ENCODE measurements around the gene CDX1.
"Not testable (repeated sequence)": the region's sequence is repeated elsewhere in the genome, so short reads cannot be mapped to it uniquely, and the experiment has no call there.

CDX1 gene

GRCh38 chr5:150221471-150221870 lies 54.9 kb downstream of the CDX1 start:
- no peaks in the 10 kb centered on the region for H3K36me3 ChIP-seq (ENCODE audit: control insufficient read depth in 2 of 2, insufficient read depth in 2 of 2, low read length in 2 of 2)
- no peak overlapping the region for H3K9ac ChIP-seq (ENCODE audit: low read depth in 1 of 2, low read length in 2 of 2)

GRCh38 chr5:150222906-150223305 lies 56.3 kb downstream of the CDX1 start:
- H3K27ac ChIP-seq (ENCODE audit: low read depth in 2 of 2, low read length in 2 of 2): no peak overlapping the region
- peaks cover 2 to 3% of the 10 kb centered on the region in 2 donors for H3K4me1 ChIP-seq (ENCODE audit: control insufficient read depth in 2 of 2, insufficient read depth in 2 of 2, low read length in 2 of 2)
- no peaks in the 10 kb centered on the region for H3K9me3 ChIP-seq (ENCODE audit: control insufficient read depth in 2 of 2, low read length in 2 of 2)
- H3K36me3 ChIP-seq (ENCODE audit: control insufficient read depth in 2 of 2, insufficient read depth in 2 of 2, low read length in 2 of 2): no peaks in the 10 kb centered on the region
- no peak overlapping the region for H3K9ac ChIP-seq (ENCODE audit: low read depth in 1 of 2, low read length in 2 of 2)
- peaks cover 0 to under 1% of the 10 kb centered on the region in 2 donors for H3K27me3 ChIP-seq (ENCODE audit: control insufficient read depth in 2 of 2, insufficient read depth in 2 of 2, low read length in 2 of 2)
- no peak overlapping the region for H3K4me3 ChIP-seq (ENCODE audit: low read length in 2 of 2)

More at GRCh38 chr5:150221471-150221870, 54.9 kb downstream of the CDX1 start:
- no peak overlapping the region for H3K4me3 ChIP-seq (ENCODE audit: low read length in 2 of 2)
- H3K9me3 ChIP-seq (ENCODE audit: control insufficient read depth in 2 of 2, low read length in 2 of 2): no peaks in the 10 kb centered on the region
- H3K4me1 ChIP-seq (ENCODE audit: control insufficient read depth in 2 of 2, insufficient read depth in 2 of 2, low read length in 2 of 2): peaks cover 17% of the 10 kb centered on the region in 2 donors
- H3K27ac ChIP-seq (ENCODE audit: low read depth in 2 of 2, low read length in 2 of 2): no peak overlapping the region
- H3K27me3 ChIP-seq (ENCODE audit: control insufficient read depth in 2 of 2, insufficient read depth in 2 of 2, low read length in 2 of 2): peaks cover 0 to 5% of the 10 kb centered on the region in 2 donors

GRCh38 chr5:150223474-150223873 lies 56.9 kb downstream of the CDX1 start:
- H3K4me1 ChIP-seq (ENCODE audit: control insufficient read depth in 2 of 2, insufficient read depth in 2 of 2, low read length in 2 of 2): no peaks in the 10 kb centered on the region
- no peak overlapping the region for H3K9ac ChIP-seq (ENCODE audit: low read depth in 1 of 2, low read length in 2 of 2)
- no peak overlapping the region for H3K4me3 ChIP-seq (ENCODE audit: low read length in 2 of 2)
- no peak overlapping the region for H3K27ac ChIP-seq (ENCODE audit: low read depth in 2 of 2, low read length in 2 of 2)
- H3K9me3 ChIP-seq (ENCODE audit: control insufficient read depth in 2 of 2, low read length in 2 of 2): no peaks in the 10 kb centered on the region
- H3K27me3 ChIP-seq (ENCODE audit: control insufficient read depth in 2 of 2, insufficient read depth in 2 of 2, low read length in 2 of 2): no peaks in the 10 kb centered on the region
- H3K36me3 ChIP-seq (ENCODE audit: control insufficient read depth in 2 of 2, insufficient read depth in 2 of 2, low read length in 2 of 2): no peaks in the 10 kb centered on the region

GRCh38 chr5:150224483-150225027 lies 58.0 kb downstream of the CDX1 start:
- no peak overlapping the region for H3K9ac ChIP-seq (ENCODE audit: low read depth in 1 of 2, low read length in 2 of 2)
- no peaks in the 10 kb centered on the region for H3K9me3 ChIP-seq (ENCODE audit: control insufficient read depth in 2 of 2, low read length in 2 of 2)
- no peak overlapping the region for H3K27ac ChIP-seq (ENCODE audit: low read depth in 2 of 2, low read length in 2 of 2)
- no peak overlapping the region for H3K4me3 ChIP-seq (ENCODE audit: low read length in 2 of 2)
- no peaks in the 10 kb centered on the region for H3K36me3 ChIP-seq (ENCODE audit: control insufficient read depth in 2 of 2, insufficient read depth in 2 of 2, low read length in 2 of 2)
- no peaks in the 10 kb centered on the region for H3K4me1 ChIP-seq (ENCODE audit: control insufficient read depth in 2 of 2, insufficient read depth in 2 of 2, low read length in 2 of 2)
- no peaks in the 10 kb centered on the region for H3K27me3 ChIP-seq (ENCODE audit: control insufficient read depth in 2 of 2, insufficient read depth in 2 of 2, low read length in 2 of 2)

- Histone ChIP-seq H3K36me3 (ENCODE audit: control insufficient read depth in 2 of 2, insufficient read depth in 2 of 2, low read length in 2 of 2) (no peaks in the 10 kb centered on the region), H3K9me3 (ENCODE audit: control insufficient read depth in 2 of 2, low read length in 2 of 2) (no peaks in the 10 kb centered on the region), H3K27me3 (ENCODE audit: control insufficient read depth in 2 of 2, insufficient read depth in 2 of 2, low read length in 2 of 2) (no peaks in the 10 kb centered on the region), H3K4me3 (ENCODE audit: low read length in 2 of 2) (no peak overlapping the region), H3K9ac (ENCODE audit: low read depth in 1 of 2, low read length in 2 of 2) (no peak overlapping the region), H3K27ac (ENCODE audit: low read depth in 2 of 2, low read length in 2 of 2) (no peak overlapping the region), H3K4me1 (ENCODE audit: control insufficient read depth in 2 of 2, insufficient read depth in 2 of 2, low read length in 2 of 2) (no peaks in the 10 kb centered on the region)
Observed at GRCh38 chr5:150227036-150227435, 60.5 kb downstream of the CDX1 start.

- Histone ChIP-seq H3K4me1 (ENCODE audit: control insufficient read depth in 2 of 2, insufficient read depth in 2 of 2, low read length in 2 of 2) (no peaks in the 10 kb centered on the region), H3K36me3 (ENCODE audit: control insufficient read depth in 2 of 2, insufficient read depth in 2 of 2, low read length in 2 of 2) (no peaks in the 10 kb centered on the region), H3K27ac (ENCODE audit: low read depth in 2 of 2, low read length in 2 of 2) (no peak overlapping the region), H3K27me3 (ENCODE audit: control insufficient read depth in 2 of 2, insufficient read depth in 2 of 2, low read length in 2 of 2) (no peaks in the 10 kb centered on the region), H3K9me3 (ENCODE audit: control insufficient read depth in 2 of 2, low read length in 2 of 2) (no peaks in the 10 kb centered on the region), H3K9ac (ENCODE audit: low read depth in 1 of 2, low read length in 2 of 2) (no peak overlapping the region), H3K4me3 (ENCODE audit: low read length in 2 of 2) (no peak overlapping the region)
Observed at GRCh38 chr5:150227606-150228273, 61.2 kb downstream of the CDX1 start.

- no peaks in the 10 kb centered on the region for H3K36me3 ChIP-seq (ENCODE audit: control insufficient read depth in 2 of 2, insufficient read depth in 2 of 2, low read length in 2 of 2)
- H3K4me1 ChIP-seq (ENCODE audit: control insufficient read depth in 2 of 2, insufficient read depth in 2 of 2, low read length in 2 of 2): no peaks in the 10 kb centered on the region
- no peak overlapping the region for H3K9ac ChIP-seq (ENCODE audit: low read depth in 1 of 2, low read length in 2 of 2)
Observed at GRCh38 chr5:150229571-150229970, 63.0 kb downstream of the CDX1 start.

GRCh38 chr5:150230842-150231241 lies 64.3 kb downstream of the CDX1 start:
- Histone ChIP-seq H3K9ac (ENCODE audit: low read depth in 1 of 2, low read length in 2 of 2) (no peak overlapping the region), H3K4me1 (ENCODE audit: control insufficient read depth in 2 of 2, insufficient read depth in 2 of 2, low read length in 2 of 2) (no peaks in the 10 kb centered on the region), H3K27ac (ENCODE audit: low read depth in 2 of 2, low read length in 2 of 2) (no peak overlapping the region), H3K27me3 (ENCODE audit: control insufficient read depth in 2 of 2, insufficient read depth in 2 of 2, low read length in 2 of 2) (no peaks in the 10 kb centered on the region), H3K4me3 (ENCODE audit: low read length in 2 of 2) (no peak overlapping the region), H3K36me3 (ENCODE audit: control insufficient read depth in 2 of 2, insufficient read depth in 2 of 2, low read length in 2 of 2) (no peaks in the 10 kb centered on the region), H3K9me3 (ENCODE audit: control insufficient read depth in 2 of 2, low read length in 2 of 2) (no peaks in the 10 kb centered on the region)

More at GRCh38 chr5:150229571-150229970, 63.0 kb downstream of the CDX1 start:
- H3K9me3 ChIP-seq (ENCODE audit: control insufficient read depth in 2 of 2, low read length in 2 of 2): no peaks in the 10 kb centered on the region
- no peaks in the 10 kb centered on the region for H3K27me3 ChIP-seq (ENCODE audit: control insufficient read depth in 2 of 2, insufficient read depth in 2 of 2, low read length in 2 of 2)
- no peak overlapping the region for H3K27ac ChIP-seq (ENCODE audit: low read depth in 2 of 2, low read length in 2 of 2)
- no peak overlapping the region for H3K4me3 ChIP-seq (ENCODE audit: low read length in 2 of 2)

GRCh38 chr5:150233706-150234105 lies 67.1 kb downstream of the CDX1 start:
- H3K27ac ChIP-seq (ENCODE audit: low read depth in 2 of 2, low read length in 2 of 2); H3K27me3 ChIP-seq (ENCODE audit: control insufficient read depth in 2 of 2, insufficient read depth in 2 of 2, low read length in 2 of 2); H3K36me3 ChIP-seq (ENCODE audit: control insufficient read depth in 2 of 2, insufficient read depth in 2 of 2, low read length in 2 of 2); H3K4me3 ChIP-seq (ENCODE audit: low read length in 2 of 2); H3K9me3 ChIP-seq (ENCODE audit: control insufficient read depth in 2 of 2, low read length in 2 of 2); H3K9ac ChIP-seq (ENCODE audit: low read depth in 1 of 2, low read length in 2 of 2); H3K4me1 ChIP-seq (ENCODE audit: control insufficient read depth in 2 of 2, insufficient read depth in 2 of 2, low read length in 2 of 2): not testable (repeated sequence)

All from mucosa of rectum (tissue), 2 donors.